NCI-H2171 (cell line): ENCODE measurements around the gene FGF14.

Source experiments
- DNase-seq: peaks from one replicate; lab custom pipeline; 2025; lab: John Stamatoyannopoulos, UW

The FGF14 gene

DNA sequence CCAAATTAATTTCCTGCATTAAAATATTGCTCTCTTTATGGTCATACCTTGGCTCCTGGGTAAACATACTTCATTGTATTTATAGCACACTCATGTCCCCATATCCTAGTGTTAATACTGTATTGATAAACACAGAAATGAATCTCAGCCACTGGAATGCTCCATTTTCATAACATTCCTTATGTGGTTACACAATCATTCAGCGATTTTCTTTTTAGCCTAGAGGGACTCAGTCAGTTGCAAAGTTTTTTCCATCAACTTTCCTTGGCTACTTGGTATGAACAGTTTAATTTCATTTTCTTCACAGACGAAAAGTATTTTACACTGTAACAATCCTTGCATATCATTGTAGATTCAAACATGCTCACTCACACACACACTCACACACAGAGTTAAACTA is 471.5 kb downstream of the FGF14 start:
- DNase-seq: no peak

DNA sequence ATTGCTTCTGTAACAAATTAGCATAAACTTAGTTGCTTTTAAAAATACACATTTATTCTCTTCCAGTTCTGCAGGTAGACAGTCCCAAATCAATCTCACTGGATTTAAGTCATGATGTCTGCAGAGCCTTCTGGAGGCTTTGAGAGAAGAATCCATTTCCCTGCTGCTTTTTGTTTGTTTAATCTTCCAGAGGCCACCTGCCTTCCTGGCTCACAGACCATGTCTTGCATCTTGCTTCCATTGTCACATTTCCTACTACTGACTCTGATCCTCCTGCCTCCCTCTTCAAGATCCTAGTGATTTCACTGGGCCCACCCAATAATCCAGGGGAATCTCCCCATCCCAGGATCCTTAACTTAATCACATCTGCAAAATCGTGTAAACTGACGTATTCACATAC is 476.1 kb downstream of the FGF14 start:
- DNase-seq: peak; percentile 51

DNA sequence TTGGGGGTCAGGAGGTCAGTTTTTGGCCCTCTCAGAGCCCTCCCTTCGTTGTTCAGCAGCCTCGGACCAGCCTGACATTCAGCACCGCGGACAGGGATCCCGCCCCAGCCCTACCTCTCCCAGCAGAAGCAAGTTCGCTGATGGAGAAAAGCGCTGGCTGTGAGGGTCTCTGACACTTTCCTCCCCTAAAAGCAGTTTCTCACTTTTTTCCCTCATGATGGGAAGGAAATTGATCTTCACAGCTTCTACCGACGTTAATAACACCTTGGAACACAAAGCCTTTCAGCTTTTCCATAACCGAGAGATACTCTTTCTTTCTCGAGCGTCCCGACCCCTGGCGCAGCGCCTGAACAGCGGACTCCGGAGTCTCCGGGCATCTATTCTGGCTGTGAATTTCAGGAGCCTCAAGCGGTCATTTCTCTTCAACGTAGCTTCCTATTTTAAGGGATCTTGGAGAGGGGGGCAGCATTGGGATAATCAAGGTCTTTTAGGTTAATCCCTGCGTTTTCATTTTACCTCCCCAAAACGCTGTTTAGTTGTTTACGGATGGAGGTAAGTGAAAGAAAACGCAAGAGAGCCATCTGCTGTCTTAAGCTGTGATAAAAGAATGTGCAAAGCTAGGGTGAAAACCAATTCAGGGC is 482.2 kb downstream of the FGF14 start:
- DNase-seq: peak; percentile 18

DNA sequence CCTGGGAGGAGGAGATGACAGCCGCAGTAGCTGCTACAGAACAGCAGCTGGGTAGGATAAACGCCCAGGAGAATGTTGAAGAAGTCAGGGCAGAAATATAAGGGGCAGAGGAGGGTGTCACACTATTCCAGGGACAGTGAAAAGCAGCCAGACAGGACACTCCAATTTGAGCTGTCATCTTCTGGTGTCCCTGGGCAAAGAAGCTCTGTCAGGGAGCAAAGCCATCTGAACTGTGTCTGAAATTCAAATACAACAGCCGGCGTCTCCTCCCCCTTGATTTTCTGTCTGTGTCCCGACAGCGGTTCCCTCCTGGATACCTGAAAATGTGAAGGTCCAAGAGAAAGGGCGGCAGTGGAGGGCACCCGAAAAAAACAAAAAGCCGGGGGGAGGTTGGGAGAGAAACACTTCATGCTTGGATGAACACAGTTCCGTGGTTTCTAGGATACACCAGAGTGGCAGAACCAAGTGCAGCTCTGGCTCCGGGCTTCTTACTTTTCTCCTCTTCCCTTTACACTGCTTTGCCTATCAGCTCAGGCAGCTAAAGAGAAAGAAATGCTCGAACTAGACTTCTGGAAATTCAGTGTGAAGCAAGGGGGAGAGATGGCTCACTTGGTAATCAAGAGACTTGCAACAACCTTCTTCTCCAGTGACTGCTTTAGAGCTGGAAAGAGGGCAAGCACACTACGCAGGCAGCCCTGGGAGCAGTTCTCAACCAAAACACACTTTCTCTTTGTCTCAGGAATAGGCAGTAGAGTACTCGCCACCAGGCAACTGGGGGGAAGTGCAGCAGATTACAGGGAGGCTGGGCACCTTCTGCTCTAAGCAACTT is 483.8 kb downstream of the FGF14 start:
- peak; percentile 37 for DNase-seq

DNA sequence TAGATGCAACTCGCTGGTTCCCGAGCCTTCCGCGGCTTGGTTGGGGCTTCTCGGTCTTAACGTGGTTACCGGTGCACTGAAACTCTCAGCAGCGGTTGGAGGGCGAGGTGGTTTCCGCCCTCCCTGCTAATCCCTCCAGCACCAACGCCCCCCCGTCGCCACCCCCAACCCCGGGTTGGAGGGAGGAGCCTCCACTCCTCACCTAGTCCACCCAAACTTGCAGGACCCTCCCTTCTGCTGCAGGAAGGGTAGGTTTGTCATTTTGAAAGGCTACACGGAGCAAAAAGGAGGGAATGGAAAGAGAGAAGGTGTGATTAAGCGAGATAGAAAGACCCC is 484.4 kb downstream of the FGF14 start:
- peak; percentile 40 for DNase-seq

DNA sequence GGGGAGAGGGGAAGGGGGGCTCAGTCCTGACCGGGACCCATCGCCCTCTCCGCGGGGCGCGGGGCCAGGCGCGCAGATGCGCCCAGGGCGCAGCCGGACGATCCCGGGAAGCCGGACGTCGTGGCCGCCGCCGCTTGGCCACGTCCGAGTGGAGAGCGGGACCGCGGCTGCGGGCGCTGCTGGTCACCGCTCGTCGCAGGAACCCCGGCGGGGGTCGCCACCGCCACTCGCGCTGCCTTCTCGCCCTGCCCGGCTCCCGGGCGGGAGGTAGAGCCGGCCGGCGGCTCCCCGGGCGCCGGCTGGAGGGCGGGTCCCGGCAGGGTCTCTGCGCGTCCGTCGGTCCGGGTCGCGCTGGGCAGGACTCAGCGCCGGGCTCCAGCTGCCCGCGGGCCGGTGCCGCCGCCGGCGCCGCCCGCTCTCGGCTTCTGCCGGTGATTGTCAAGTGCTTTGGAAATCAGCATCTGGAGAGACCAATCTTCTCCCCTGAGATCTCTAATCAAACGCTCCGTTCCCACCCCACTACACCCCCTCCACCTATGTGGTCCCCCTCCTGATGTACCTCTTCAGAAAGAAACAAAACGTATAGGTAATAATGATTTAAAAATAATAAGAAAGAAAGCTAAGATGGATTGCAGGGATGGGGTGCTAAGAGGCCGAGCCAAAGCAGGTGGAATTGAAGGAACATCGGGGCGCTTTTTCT is 484.9 kb downstream of the FGF14 start:
- DNase-seq: no peak

DNA sequence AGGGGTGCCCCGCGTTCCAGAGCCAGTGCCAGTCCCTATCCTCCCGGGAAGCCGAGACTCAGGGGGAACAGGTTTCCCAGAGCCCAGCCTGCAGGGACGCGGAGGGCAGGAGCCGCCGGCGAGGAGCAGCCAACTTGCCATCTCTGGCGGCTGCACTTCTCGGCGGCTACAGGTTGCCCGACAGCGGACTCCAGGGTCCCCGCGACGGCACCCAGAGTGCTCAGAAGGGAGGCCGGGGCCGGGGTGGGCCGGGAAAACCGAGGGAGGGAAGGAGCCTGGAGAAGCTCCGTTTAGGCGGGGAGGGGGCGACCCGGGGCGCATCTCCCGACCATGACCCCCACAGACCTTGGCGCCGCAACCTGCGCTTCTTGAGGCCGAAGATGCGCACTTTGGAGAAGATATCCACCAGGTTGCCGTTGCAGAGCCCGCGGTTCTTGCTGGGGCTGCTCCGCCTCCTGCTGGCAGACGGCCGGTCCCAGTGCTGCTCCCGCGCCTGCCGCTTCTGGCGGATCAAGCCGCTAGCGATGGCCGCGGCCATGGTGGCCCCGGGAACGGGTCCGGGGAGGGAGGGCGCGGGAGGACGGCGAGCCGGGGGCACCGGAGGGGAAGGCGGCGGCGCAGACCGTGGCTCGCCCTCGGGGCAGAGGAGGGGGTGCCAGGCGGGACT is 485.6 kb downstream of the FGF14 start:
- DNase-seq: peak; percentile 66

DNA sequence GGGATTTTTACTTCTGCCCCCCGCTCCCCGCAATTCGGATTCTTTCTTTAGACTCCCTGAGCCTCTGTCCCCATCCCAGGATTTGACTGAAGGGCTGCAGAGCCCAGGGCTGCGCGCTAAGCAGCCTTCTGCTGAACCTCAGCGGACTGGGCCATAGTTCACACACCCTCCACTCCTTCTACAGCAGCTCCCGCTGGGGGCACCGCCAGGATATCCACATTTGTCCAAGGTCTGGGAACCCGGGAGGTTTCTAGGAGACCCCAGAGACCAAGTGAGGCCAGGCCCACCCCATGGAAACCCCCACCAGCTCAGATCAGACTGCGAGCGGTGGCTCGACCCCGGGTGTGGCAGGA is 486.1 kb downstream of the FGF14 start:
- no peak for DNase-seq

DNA sequence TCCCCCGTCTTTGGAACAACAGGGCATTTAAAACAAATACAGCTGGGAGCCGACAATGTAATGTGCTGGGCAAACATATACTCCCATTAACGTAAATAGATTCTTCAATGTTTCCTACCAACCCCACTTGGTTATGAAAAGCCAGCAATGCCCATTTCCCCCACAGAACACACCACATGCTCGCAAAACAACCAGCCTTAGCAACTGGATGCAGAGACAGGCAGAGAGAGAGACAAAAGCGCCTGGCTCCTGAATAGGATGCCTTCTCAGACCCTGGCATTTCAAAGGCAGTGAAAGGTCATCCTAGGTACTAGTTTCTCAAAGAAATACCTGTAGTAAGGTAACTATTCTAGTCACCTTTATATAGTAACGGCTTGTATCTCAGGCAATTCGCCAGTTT is 486.5 kb downstream of the FGF14 start:
- no peak for DNase-seq

DNA sequence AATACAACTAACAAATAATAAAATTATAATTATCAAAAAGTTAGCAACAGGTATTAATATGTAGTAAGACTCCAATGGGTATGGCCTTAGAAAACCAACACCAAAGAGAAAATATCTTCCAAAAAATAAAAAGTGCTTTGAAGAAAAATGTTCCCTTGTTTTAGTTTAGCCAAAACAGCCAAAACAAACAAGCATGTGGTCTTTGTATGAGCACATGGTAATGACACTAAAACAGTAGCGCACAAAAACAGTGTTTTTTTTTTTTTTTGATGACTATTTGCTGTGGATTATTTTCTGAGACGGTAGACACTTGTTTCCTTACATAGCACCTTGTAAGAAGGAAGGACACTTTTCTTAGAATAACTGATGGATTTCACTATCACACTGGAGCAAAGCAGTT is 490.1 kb downstream of the FGF14 start:
- DNase-seq: no peak

DNA sequence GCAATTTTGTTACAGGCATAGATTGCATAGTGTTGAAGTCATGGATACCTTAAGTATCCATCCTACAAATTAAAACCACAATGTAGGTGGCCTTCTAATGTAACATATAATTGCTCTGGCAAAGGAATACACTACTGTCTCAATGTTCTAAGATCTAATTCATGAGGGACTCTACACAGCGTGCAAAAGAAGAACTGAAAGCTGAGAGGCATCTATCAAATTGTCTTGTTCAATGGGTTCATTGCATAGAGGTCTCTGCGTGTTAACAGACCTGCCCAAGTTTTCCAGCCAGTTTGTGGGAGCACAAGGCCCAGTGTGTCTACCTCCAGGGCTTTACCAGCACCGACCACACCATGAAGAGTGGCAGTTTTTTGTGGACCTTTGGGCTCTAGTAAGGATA is 498.0 kb downstream of the FGF14 start:
- no peak for DNase-seq

DNA sequence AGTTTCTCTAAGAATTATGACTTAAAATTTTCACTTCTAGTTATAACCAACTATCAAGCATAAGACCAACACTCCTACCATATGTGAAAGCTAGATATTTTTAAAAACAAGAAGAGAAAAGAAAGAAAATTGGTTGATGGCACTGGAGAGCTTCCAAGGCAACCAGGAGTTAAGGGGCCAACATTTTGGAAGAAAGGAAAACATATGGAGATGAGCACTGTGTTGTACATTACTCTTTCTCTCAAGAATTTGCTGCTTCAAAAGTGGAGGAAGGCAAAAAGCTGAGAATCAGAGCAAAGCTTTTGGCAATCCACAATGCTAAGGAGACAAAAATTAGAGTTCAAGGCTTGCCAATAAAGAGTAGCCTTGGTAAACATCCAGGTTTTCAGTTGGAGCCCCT is 503.2 kb downstream of the FGF14 start:
- DNase-seq: no peak

DNA sequence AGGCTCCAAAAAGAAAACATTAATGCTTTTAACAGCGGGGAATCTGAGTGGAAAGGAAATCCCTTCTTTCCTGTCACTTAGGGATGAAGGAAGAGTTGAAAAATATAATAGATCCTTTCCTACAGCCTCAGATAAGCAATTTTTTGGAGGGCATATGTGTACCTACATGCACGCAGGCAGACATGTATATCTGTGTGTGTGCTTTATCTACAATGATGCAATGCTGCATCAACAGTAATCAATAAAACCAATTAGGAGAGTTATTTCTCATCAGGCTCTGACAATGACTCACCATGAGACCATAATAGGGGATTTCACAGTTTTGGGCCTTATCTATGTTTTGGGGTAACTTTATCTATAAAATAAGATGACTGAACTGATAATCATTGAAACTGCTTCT is 505.3 kb downstream of the FGF14 start:
- no peak for DNase-seq

DNA sequence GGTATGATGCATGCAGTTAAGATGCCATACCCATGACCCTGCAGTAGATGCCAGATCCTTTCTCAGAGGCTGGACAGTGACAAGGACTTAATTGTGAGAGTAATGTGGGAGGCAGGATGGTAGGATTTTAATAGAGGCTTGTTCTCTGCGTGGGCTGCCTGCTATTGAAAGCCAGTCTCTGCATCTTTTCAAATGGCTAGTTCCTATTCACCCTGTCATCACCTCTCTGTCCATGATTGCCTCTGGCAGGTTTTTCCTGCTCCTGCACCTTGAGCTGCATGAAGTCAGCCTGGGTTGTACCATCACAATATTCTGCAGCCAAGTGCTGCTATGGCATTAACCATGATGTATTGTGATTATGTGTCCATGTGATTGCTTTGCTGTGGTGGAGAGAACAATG is 508.8 kb downstream of the FGF14 start:
- DNase-seq: no peak

DNA sequence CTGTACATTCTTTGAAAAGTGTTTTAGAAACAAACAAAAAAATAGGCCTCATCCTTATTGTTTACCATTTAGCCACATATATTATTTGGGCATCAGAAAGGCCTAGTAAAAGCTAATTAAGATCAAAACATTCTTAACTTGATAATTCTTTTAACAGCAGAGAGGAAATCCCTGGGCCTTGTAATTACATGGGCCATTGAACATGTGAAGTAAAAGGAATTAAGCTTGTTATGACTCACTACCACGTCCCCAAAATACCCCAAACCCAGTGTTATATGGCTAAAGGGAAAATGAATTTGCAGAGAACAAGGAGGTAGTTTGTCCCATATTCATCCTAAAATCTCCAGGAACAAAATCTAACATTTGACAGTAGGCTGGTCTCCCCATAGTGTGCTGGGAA is 509.6 kb downstream of the FGF14 start:
- no peak for DNase-seq

DNA sequence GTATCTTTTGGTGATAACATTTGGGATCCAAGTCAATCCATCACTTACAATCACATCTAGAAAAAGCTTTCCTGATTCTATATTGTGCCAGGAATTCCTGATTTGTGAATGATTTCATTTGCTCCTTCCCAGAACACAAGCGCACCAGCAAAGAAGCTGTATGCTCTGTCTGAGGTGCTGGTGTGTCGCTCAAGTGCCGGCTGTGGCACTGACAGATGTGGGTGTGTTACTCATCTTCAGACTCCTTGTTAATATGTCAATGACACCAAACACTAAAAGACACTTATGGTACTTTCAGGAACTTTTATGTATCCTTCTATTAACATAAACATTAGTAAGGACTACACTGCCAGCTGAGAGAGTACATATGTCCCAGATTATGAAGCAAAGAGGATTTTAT is 520.3 kb downstream of the FGF14 start:
- DNase-seq: no peak

DNA sequence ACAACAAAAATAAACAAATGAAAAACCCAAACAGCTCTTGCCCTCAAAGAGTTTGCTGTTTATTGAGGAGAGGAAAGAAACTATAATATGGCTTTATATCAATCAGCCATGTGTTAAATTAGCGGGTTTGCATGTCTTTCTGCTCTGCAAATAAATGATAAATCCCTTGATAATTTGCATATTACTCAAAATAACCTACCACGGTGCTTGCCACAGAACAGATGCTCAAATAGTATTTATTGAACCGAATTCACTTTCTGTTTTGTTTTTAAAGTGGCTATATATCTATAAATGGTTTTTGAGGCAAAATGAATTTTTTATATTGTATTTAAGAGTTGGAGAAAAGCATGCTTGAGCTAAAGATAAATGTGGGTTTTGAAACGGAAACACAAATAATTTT is 521.3 kb downstream of the FGF14 start:
- DNase-seq: no peak

DNA sequence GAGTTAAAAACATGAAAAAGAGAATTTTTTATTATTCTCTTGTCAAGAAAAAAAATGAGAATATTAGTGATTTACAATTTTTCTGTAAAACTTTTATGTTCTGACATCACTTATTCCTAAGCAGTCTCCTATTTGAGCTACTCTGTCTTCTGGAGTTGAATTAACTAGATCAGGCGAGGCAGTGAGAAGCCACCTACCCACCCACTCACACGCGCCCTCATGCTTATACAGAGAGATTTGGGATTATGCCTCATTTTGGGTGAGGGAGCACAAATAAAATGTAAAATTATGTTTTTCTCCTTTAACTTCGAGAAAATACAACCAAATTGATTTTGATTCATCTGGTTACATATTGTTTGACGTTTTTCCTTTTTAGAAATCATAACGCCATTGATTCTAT is 524.9 kb downstream of the FGF14 start:
- DNase-seq: no peak

DNA sequence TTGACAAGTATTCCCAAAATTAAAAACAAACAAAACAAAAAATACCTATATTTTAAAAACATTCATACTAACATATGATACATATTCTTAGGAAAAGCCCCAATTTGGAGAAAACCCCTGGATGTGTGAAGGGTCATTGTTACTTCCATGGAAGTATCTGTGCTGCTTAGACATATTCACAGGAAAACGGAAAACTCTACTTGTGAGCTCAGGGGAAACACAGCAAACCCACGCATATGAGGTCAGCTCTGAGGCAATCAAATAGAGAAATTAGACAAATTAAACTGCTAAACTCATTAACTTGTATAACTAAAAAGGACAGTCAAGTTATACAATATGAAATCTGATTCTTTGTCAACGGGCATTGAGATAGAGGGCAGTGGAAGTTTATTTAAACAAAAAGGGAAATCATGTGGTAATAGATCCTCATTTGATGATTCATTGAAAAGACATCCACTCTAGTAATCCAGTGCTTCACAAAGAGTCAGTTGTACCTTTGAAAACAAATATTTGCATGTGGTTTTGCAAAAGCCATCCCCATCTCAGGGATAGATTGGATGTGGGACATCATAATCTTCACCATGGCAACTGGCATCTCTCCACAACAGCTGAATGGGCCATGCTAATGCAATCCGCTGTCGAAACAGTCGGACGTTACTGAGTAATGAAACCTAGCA is 526.0 kb downstream of the FGF14 start:
- DNase-seq: no peak

DNA sequence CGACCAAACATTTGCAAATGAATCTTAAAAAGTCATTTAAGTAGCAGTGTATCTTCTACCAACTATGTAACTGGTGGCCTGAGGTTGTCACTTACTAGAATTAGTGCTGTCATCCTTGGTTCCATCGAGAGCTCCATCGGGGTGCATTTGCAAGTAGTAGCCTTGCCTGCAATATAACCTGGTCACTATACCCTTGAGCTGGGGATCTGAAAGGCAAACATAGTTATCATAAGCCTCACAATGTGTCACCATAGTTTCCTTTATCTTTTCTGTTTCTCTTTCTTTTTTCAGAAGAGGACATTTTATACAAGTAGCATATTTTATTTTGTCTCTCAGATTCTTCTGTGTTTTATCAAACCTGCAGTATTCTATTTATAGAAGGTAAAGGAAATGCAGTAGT is 526.8 kb downstream of the FGF14 start:
- no peak for DNase-seq

DNA sequence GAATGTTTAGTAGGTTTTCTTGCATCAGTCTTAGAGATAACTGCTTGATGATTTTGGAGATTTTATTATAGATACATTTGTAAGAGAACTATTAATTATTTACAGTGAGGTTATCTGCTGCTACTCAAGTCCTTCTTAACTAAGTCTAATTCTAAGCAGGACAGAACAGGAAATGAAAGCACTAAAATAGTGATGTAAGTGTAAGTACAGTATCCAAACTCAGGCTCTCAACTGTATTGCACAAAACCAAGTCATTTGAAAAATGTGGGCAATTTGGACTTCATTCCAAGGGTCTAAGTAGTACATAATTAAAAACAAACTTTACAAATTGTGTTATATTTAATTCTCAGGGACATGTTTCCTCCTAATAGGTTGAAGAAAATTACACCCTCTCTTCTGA is 532.3 kb downstream of the FGF14 start:
- DNase-seq: no peak
